GM23338 (cell line): Measurements from ENCODE around the gene ING4.

ENCODE experiments used
- CREB1 ChIP-seq: fragments of 250-450 bp; sonication (Bioruptor Pico); IDR thresholded peaks from 2 replicates; pipeline ENCODE4 v1.5.0; 2020; ENCODE audit warnings: low read depth, mild to moderate bottlenecking, moderate library complexity
- EZH2 ChIP-seq: fragments of 200-600 bp; sonication (generic); IDR thresholded peaks from one replicate; pipeline ENCODE4 v1.8.0; 2017; ENCODE audit warnings: antibody characterized with exemption, mild to moderate bottlenecking, low read depth; ENCODE audit not compliant: unreplicated experiment
- EZH2phosphoT487 ChIP-seq: fragments of 200-600 bp; sonication (generic); IDR thresholded peaks from one replicate; pipeline ENCODE4 v1.8.1; 2018; ENCODE audit warnings: antibody characterized with exemption; ENCODE audit not compliant: unreplicated experiment
- JUNB ChIP-seq: IDR thresholded peaks from one replicate; pipeline ENCODE4 v1.6.1; 2016; ENCODE audit warnings: antibody characterized with exemption; ENCODE audit not compliant: unreplicated experiment
- NANOG ChIP-seq: IDR thresholded peaks from 2 replicates; pipeline ENCODE4 v1.6.1; 2016; ENCODE audit warnings: antibody characterized with exemption, borderline replicate concordance
- POLR2AphosphoS5 ChIP-seq: IDR thresholded peaks from 2 replicates; pipeline ENCODE4 v1.6.1; 2016; ENCODE audit warnings: antibody characterized with exemption, low read depth
- ZNF114 ChIP-seq: fragments of 250-450 bp; sonication (Bioruptor Pico); IDR thresholded peaks from 2 replicates; pipeline ENCODE4 v1.5.0; 2020; ENCODE audit warnings: mild to moderate bottlenecking, moderate library complexity
- ZNF331 ChIP-seq: fragments of 250-450 bp; sonication (Bioruptor Pico); IDR thresholded peaks from 2 replicates; pipeline ENCODE4 v1.5.0; 2020; ENCODE audit warnings: low read depth, mild to moderate bottlenecking, moderate library complexity
- TF ChIP-seq, protein P1 (sequence below), 2 experiments: fragments of 200-600 bp in 1 of 2; sonication (generic) in 1 of 2; conservative IDR thresholded peaks; 2 replicates each; pipeline versions ENCODE4 v1.5.1 to v1.6.1; 2016 to 2017; ENCODE audit warnings: antibody characterized with exemption in 2 of 2, low read depth in 2 of 2, mild to moderate bottlenecking in 2 of 2, moderate library complexity in 1 of 2
- TF ChIP-seq, protein P2 (sequence below): IDR thresholded peaks from one replicate; pipeline ENCODE4 v1.6.1; 2018; ENCODE audit warnings: antibody characterized with exemption; ENCODE audit not compliant: unreplicated experiment
- TF ChIP-seq, protein P3 (sequence below): IDR thresholded peaks from 2 replicates; pipeline ENCODE4 v1.6.1; 2016; ENCODE audit warnings: antibody characterized with exemption

DNA sequence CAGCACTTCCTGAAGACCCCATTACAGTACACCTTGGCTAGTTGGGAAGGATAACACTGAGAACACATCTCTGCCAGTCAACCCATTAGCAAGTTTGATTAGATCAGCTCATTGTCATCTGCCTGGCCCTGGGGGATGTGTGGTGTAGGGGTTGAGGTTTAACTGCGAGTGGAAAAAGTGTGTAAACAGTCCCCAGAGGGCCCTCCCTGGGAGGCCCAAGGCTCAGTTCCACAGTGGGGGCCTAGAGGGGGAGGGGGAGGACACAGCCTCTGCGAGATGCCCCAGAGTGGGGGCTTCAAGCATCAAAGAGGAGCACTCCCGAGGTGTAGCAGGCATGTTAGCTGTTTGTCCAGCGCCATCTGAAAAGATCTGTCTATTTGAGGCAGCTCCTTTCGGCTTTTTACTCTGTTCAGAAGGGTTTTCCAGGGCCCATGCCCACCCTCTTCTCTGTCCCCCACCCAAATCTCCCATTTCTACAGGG is 27.5 kb downstream of the ING4 start:
- TF ChIP-seq, protein P1, sequence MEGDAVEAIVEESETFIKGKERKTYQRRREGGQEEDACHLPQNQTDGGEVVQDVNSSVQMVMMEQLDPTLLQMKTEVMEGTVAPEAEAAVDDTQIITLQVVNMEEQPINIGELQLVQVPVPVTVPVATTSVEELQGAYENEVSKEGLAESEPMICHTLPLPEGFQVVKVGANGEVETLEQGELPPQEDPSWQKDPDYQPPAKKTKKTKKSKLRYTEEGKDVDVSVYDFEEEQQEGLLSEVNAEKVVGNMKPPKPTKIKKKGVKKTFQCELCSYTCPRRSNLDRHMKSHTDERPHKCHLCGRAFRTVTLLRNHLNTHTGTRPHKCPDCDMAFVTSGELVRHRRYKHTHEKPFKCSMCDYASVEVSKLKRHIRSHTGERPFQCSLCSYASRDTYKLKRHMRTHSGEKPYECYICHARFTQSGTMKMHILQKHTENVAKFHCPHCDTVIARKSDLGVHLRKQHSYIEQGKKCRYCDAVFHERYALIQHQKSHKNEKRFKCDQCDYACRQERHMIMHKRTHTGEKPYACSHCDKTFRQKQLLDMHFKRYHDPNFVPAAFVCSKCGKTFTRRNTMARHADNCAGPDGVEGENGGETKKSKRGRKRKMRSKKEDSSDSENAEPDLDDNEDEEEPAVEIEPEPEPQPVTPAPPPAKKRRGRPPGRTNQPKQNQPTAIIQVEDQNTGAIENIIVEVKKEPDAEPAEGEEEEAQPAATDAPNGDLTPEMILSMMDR (conservative IDR thresholded peaks at IDR 0.05; ENCODE audit: low read depth in 2 of 2), result no peak
- TF ChIP-seq EZH2phosphoT487, result no peak
- TF ChIP-seq POLR2AphosphoS5, result no peak
- TF ChIP-seq, protein P2, sequence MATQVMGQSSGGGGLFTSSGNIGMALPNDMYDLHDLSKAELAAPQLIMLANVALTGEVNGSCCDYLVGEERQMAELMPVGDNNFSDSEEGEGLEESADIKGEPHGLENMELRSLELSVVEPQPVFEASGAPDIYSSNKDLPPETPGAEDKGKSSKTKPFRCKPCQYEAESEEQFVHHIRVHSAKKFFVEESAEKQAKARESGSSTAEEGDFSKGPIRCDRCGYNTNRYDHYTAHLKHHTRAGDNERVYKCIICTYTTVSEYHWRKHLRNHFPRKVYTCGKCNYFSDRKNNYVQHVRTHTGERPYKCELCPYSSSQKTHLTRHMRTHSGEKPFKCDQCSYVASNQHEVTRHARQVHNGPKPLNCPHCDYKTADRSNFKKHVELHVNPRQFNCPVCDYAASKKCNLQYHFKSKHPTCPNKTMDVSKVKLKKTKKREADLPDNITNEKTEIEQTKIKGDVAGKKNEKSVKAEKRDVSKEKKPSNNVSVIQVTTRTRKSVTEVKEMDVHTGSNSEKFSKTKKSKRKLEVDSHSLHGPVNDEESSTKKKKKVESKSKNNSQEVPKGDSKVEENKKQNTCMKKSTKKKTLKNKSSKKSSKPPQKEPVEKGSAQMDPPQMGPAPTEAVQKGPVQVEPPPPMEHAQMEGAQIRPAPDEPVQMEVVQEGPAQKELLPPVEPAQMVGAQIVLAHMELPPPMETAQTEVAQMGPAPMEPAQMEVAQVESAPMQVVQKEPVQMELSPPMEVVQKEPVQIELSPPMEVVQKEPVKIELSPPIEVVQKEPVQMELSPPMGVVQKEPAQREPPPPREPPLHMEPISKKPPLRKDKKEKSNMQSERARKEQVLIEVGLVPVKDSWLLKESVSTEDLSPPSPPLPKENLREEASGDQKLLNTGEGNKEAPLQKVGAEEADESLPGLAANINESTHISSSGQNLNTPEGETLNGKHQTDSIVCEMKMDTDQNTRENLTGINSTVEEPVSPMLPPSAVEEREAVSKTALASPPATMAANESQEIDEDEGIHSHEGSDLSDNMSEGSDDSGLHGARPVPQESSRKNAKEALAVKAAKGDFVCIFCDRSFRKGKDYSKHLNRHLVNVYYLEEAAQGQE, result no peak
- TF ChIP-seq, protein P3, sequence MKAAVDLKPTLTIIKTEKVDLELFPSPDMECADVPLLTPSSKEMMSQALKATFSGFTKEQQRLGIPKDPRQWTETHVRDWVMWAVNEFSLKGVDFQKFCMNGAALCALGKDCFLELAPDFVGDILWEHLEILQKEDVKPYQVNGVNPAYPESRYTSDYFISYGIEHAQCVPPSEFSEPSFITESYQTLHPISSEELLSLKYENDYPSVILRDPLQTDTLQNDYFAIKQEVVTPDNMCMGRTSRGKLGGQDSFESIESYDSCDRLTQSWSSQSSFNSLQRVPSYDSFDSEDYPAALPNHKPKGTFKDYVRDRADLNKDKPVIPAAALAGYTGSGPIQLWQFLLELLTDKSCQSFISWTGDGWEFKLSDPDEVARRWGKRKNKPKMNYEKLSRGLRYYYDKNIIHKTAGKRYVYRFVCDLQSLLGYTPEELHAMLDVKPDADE, result no peak
- TF ChIP-seq CREB1 (CRISPR knock-in tag), result no peak
- TF ChIP-seq JUNB, result no peak
- no peak for TF ChIP-seq EZH2
- no peak for TF ChIP-seq ZNF114 (CRISPR knock-in tag)
- TF ChIP-seq NANOG, result no peak
- TF ChIP-seq ZNF331 (CRISPR knock-in tag), result no peak
